ENCODE measurements around the gene CYP4F3.
"Not testable (repeated sequence)": the region's sequence is repeated elsewhere in the genome, so short reads cannot be mapped to it uniquely, and the experiment has no call there.

Gene CYP4F3

GRCh38 chr19:15671891-15672579 is 31.3 kb downstream of the CYP4F3 start:
- DNase-seq, result no peak

- no peak for DNase-seq
These were observed 32.0 kb downstream of the CYP4F3 start, which contains the start of gene CYP4F12 for GRCh38 chr19:15672580-15673175. TSS of gene CYP4F12 (plus strand) at chr19:15673087. CDS start at chr19:15673530, 443 bp downstream.

GRCh38 chr19:15673176-15673654 is 32.5 kb downstream of the CYP4F3 start:
- no peak for DNase-seq

- no peak for DNase-seq
These were observed 34.9 kb downstream of the CYP4F3 start for GRCh38 chr19:15675560-15675959.

- no peak for DNase-seq
These were observed 38.4 kb downstream of the CYP4F3 start for GRCh38 chr19:15679089-15679488.

- DNase-seq, result not testable (repeated sequence)
These were observed 39.2 kb downstream of the CYP4F3 start for GRCh38 chr19:15679865-15680264.

- no peak for DNase-seq
These were observed 40.0 kb downstream of the CYP4F3 start for GRCh38 chr19:15680478-15681322.

- DNase-seq, result no peak
These were observed 42.7 kb downstream of the CYP4F3 start for GRCh38 chr19:15683411-15683810.

- no peak for DNase-seq
These were observed 44.1 kb downstream of the CYP4F3 start for GRCh38 chr19:15684828-15685227.

GRCh38 chr19:15696654-15697194 is 56.0 kb downstream of the CYP4F3 start:
- no peak for DNase-seq

DNA sequence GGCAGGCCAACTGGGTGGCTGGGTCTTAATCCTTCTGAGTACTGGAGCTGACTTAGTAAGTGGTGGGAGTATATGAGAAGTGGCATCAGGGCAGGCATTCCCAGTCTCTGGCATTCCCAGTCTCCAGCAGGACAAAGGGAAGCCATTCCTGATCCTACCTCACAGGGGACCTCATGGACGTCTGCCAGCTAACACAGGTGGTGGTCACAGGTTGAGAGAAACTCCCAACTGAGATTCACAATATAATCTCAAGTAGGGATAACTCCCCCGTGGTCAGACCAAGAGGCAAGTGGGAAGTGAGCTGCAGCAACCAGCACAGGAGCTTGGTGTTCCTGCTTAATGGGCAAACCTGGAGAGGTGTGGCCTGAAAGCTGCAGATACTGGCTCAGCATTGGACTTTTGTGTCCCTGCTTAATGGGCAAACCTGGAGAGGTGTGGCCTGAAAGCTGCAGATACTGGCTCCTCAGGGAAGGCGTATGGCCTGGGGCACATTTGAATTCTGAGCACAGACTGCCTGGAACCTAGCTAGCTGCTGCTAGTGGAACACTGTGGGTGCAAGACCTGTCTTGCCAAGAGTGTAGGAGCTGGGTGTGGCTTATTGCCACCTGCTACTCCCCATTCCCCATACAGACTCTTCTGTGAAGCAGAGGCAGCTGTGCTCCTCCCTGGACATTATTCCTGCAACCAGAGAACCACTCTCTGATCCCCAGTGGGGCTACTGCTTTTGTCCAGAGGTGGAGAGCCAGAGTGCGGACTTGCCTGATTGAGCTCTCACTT is 61.2 kb downstream of the CYP4F3 start:
- no peak for DNase-seq

GRCh38 chr19:15702534-15702930 is 61.8 kb downstream of the CYP4F3 start:
- DNase-seq, result no peak

Measured in activated CD4-positive, CD25-positive, alpha-beta regulatory T cell (primary cell).